Activated naive CD4-positive, alpha-beta T cell treated with anti-CD3 and anti-CD28 coated beads, Interleukin-2, amount 50 U/mL, for 24 hours (primary cell): ENCODE data around the gene C1QTNF12.

Source experiments
- H3K27ac Mint-ChIP-seq: one replicate; pipeline ENCODE4 v1.8.0; 2021; ENCODE audit warnings: mild to moderate bottlenecking, mixed read lengths
- H3K27me3 Mint-ChIP-seq: one replicate; pipeline ENCODE4 v1.8.0; 2021; ENCODE audit warnings: mixed read lengths
- H3K36me3 Mint-ChIP-seq: one replicate; pipeline ENCODE4 v1.8.0; 2021; ENCODE audit warnings: mixed read lengths
- H3K4me1 Mint-ChIP-seq: one replicate; pipeline ENCODE4 v1.8.0; 2021; ENCODE audit warnings: mixed read lengths
- H3K4me3 Mint-ChIP-seq: one replicate; pipeline ENCODE4 v1.8.0; 2021; ENCODE audit warnings: mild to moderate bottlenecking, mixed read lengths
- H3K9me3 Mint-ChIP-seq: one replicate; pipeline ENCODE4 v1.8.0; 2021; ENCODE audit warnings: mixed read lengths

The C1QTNF12 gene

GRCh38 chr1:1285102-1285571 is 38.6 kb upstream of the C1QTNF12 start:
- no peak overlapping the region for H3K27ac Mint-ChIP-seq
- no peaks in the 10 kb centered on the region for H3K4me1 Mint-ChIP-seq
- H3K9me3 Mint-ChIP-seq: no peaks in the 10 kb centered on the region
- no peaks in the 10 kb centered on the region for H3K27me3 Mint-ChIP-seq
- H3K36me3 Mint-ChIP-seq: no peaks in the 10 kb centered on the region
- H3K4me3 Mint-ChIP-seq: no peak overlapping the region

DNA sequence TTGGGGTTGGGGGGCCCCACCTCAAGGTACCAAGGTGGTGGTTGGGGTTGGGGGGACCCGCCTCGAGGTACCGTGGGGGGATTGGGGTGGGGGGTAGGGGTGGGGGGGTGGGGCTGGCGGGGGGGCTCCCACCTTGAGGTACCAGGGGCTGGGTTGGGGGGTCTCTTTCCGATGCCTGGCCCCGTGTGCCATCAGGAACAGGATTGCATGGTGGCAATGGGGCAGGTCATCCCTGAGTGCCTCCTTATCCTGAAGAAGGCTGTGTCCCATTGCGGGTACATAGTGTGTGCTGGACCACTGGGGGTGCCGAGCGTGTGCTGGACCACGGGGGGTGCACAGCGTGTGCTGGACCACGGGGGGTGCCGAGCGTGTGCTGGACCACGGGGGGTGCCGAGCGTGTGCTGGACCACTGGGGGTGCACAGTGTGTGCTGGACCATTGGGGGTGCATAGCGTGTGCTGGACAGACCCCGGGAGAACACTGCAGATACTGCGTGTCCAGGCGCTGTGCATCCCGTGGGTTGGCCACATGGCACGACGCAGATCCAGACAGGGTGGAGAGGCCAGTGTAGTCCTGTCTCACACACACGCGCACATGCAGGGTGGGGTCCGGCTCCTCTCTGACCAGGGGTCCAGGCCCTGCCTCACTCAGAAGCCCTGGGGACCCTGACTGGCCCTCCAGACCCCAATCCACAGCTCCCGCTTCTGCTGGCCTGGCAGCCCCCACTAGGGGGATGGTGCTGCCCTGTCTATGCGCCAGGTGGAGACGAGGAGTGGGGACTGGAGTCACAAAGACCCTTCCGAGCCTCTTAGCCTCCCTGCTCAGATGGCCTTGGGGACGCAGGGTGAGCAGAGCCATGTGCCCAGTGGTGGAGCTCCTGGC is 37.9 kb upstream of the C1QTNF12 start:
- no peaks in the 10 kb centered on the region for H3K9me3 Mint-ChIP-seq
- H3K4me3 Mint-ChIP-seq: no peak overlapping the region

DNA sequence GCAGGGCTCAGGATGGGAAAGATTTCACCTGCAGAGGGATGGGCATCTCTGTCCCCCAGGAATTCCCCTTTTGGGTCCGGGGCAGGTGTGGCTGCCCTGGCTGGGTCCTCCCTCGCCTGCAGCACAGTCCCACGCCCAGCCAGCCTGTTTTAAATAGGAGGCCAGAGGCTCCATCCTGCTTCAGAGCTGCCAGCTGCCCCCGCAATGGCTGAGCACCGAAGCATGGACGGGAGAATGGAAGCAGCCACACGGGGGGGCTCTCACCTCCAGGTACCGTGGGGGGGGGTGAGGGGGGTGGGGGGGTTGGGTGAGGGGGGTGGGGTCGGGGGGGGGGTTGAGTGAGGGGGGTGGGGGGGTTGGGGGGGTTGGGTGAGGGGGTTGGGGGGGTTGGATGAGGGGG is 37.3 kb upstream of the C1QTNF12 start:
- Mint-ChIP-seq H3K4me3 (no peak overlapping the region), H3K27me3 (no peaks in the 10 kb centered on the region), H3K9me3 (no peaks in the 10 kb centered on the region), H3K36me3 (no peaks in the 10 kb centered on the region), H3K4me1 (no peaks in the 10 kb centered on the region), H3K27ac (no peak overlapping the region)

More for the DNA sequence above, 37.9 kb upstream of the C1QTNF12 start:
- H3K27me3 Mint-ChIP-seq: no peaks in the 10 kb centered on the region
- no peaks in the 10 kb centered on the region for H3K36me3 Mint-ChIP-seq
- no peaks in the 10 kb centered on the region for H3K4me1 Mint-ChIP-seq
- no peak overlapping the region for H3K27ac Mint-ChIP-seq

- Mint-ChIP-seq H3K36me3 (no peaks in the 10 kb centered on the region), H3K4me3 (no peak overlapping the region), H3K27me3 (no peaks in the 10 kb centered on the region), H3K4me1 (no peaks in the 10 kb centered on the region), H3K27ac (no peak overlapping the region), H3K9me3 (no peaks in the 10 kb centered on the region)
Measured at GRCh38 chr1:1282998-1283397, 36.5 kb upstream of the C1QTNF12 start.

- Mint-ChIP-seq H3K9me3 (no peaks in the 10 kb centered on the region), H3K27ac (no peak overlapping the region), H3K4me1 (no peaks in the 10 kb centered on the region), H3K36me3 (no peaks in the 10 kb centered on the region), H3K27me3 (no peaks in the 10 kb centered on the region), H3K4me3 (no peak overlapping the region)
Measured at GRCh38 chr1:1281533-1282321, 35.2 kb upstream of the C1QTNF12 start.

DNA sequence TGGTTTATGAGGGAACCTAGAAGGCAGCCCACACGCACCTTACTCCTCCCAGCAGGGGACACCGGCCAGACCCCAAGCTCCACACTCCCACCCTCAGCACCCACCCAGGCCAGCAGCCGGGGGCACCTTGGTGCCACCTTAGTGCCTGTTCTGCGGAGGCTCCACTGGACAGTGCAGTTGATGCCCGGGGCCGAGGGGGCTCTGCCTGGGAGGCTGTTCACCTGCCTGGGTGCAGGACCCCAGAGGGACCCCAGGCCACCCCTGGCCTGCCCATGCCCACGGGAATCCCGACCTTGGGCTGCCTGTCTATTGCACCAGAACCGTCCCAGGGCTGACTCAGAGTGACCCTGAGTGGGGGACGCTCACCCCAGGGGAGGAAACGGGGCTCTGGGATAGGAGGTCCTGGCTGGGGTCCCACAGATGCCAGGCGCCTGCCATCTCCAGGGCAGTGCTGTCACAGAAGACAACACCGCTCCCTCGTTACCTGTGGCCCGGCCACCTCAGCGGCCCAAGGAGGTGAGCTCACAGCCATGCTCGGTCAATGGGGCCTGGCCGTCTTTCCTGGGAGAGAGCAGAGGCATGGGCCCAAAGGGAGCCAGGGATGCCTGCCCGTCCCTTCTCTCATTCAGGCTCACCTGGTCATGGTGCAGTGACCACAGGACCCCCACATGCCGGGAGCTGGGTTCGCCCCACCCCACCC is 34.4 kb upstream of the C1QTNF12 start:
- Mint-ChIP-seq H3K27ac (no peak overlapping the region), H3K4me3 (no peak overlapping the region), H3K36me3 (no peaks in the 10 kb centered on the region), H3K4me1 (no peaks in the 10 kb centered on the region), H3K27me3 (no peaks in the 10 kb centered on the region), H3K9me3 (no peaks in the 10 kb centered on the region)

- no peak overlapping the region for H3K27ac Mint-ChIP-seq
- H3K4me1 Mint-ChIP-seq: no peaks in the 10 kb centered on the region
- H3K36me3 Mint-ChIP-seq: no peaks in the 10 kb centered on the region
- H3K4me3 Mint-ChIP-seq: no peak overlapping the region
- H3K9me3 Mint-ChIP-seq: no peaks in the 10 kb centered on the region
- H3K27me3 Mint-ChIP-seq: no peaks in the 10 kb centered on the region
Measured at GRCh38 chr1:1279028-1279427, 32.5 kb upstream of the C1QTNF12 start.

GRCh38 chr1:1278620-1279019 is 32.1 kb upstream of the C1QTNF12 start:
- H3K27ac Mint-ChIP-seq: no peak overlapping the region
- H3K9me3 Mint-ChIP-seq: no peaks in the 10 kb centered on the region
- no peak overlapping the region for H3K4me3 Mint-ChIP-seq
- no peaks in the 10 kb centered on the region for H3K36me3 Mint-ChIP-seq
- H3K27me3 Mint-ChIP-seq: no peaks in the 10 kb centered on the region
- no peaks in the 10 kb centered on the region for H3K4me1 Mint-ChIP-seq

- Mint-ChIP-seq H3K4me3 (peak overlapping the region; percentile 47), H3K4me1 (peaks cover 19% of the 10 kb centered on the region), H3K27me3 (no peaks in the 10 kb centered on the region), H3K36me3 (peaks cover 2% of the 10 kb centered on the region), H3K27ac (no peak overlapping the region), H3K9me3 (no peaks in the 10 kb centered on the region)
Measured at GRCh38 chr1:1275836-1276235, 29.3 kb upstream of the C1QTNF12 start.

GRCh38 chr1:1274931-1275431 is 28.5 kb upstream of the C1QTNF12 start:
- Mint-ChIP-seq H3K9me3 (no peaks in the 10 kb centered on the region), H3K27ac (no peak overlapping the region), H3K4me3 (peak overlapping the region; percentile 73), H3K4me1 (peaks cover 28% of the 10 kb centered on the region), H3K27me3 (no peaks in the 10 kb centered on the region), H3K36me3 (peaks cover 2% of the 10 kb centered on the region)

DNA sequence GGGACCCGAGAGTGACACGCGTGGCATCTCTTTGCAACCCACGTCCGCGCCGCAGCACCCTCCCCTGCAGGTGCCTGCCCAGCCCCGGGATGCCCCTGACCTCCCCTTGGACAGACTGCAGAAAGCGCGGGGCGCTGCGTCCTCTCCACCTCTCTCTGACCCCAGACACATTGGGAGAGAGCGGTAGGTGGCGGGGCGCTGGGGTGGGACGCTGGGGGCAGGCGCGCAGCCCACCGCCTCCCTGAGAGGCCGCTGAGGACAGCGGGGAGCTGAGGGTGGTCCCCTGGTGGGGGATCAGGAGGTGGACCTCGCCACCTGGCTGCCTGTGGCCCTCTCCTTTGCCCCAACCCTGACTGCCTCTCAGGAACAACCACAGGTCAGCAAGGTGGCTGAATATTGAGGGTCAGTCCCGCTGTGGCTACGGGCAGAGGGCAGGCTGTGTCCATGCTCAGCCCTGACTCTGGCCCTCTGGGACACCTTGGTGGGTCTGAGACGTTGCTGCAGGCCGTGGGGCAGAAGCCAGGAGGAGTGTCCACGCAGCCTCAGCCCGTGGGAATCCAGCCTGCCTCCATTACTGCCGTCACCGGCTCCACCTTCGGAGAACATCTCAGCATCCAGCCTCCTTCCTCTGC is 27.9 kb upstream of the C1QTNF12 start:
- Mint-ChIP-seq H3K27ac (no peak overlapping the region), H3K36me3 (peaks cover 2% of the 10 kb centered on the region)

GRCh38 chr1:1273512-1274298 is 27.2 kb upstream of the C1QTNF12 start, which contains the start of gene UBE2J2:
UBE2J2 (minus strand) TSS chr1:1273854; CDS start chr1:1267992, 5,862 bp downstream.
- peaks cover 2% of the 10 kb centered on the region for H3K36me3 Mint-ChIP-seq
- peaks cover 33% of the 10 kb centered on the region for H3K4me1 Mint-ChIP-seq
- H3K27ac Mint-ChIP-seq: peak within 1 kb of the TSS; percentile 55
- H3K9me3 Mint-ChIP-seq: no peaks in the 10 kb centered on the region
- no peaks in the 10 kb centered on the region for H3K27me3 Mint-ChIP-seq
- H3K4me3 Mint-ChIP-seq: peak within 1 kb of the TSS; percentile 90

More for the DNA sequence above, 27.9 kb upstream of the C1QTNF12 start:
- Mint-ChIP-seq H3K27me3 (no peaks in the 10 kb centered on the region), H3K4me1 (peaks cover 33% of the 10 kb centered on the region), H3K4me3 (peak overlapping the region; percentile 73), H3K9me3 (no peaks in the 10 kb centered on the region)

GRCh38 chr1:1273209-1273511 is 26.6 kb upstream of the C1QTNF12 start:
- Mint-ChIP-seq H3K4me3 (peak overlapping the region; percentile 90), H3K27ac (peak overlapping the region; percentile 55), H3K9me3 (no peaks in the 10 kb centered on the region)

GRCh38 chr1:1272341-1273208 is 26.1 kb upstream of the C1QTNF12 start:
- Mint-ChIP-seq H3K27me3 (no peaks in the 10 kb centered on the region), H3K9me3 (no peaks in the 10 kb centered on the region), H3K4me1 (peaks cover 38% of the 10 kb centered on the region), H3K4me3 (peak overlapping the region; percentile 90), H3K27ac (peak overlapping the region; percentile 68), H3K36me3 (peaks cover 2% of the 10 kb centered on the region)

More at GRCh38 chr1:1273209-1273511, 26.6 kb upstream of the C1QTNF12 start:
- H3K4me1 Mint-ChIP-seq: peaks cover 34% of the 10 kb centered on the region
- no peaks in the 10 kb centered on the region for H3K27me3 Mint-ChIP-seq
- H3K36me3 Mint-ChIP-seq: peaks cover 2% of the 10 kb centered on the region
